ENCODE measurements around the gene FBXO17.

Gene FBXO17

DNA sequence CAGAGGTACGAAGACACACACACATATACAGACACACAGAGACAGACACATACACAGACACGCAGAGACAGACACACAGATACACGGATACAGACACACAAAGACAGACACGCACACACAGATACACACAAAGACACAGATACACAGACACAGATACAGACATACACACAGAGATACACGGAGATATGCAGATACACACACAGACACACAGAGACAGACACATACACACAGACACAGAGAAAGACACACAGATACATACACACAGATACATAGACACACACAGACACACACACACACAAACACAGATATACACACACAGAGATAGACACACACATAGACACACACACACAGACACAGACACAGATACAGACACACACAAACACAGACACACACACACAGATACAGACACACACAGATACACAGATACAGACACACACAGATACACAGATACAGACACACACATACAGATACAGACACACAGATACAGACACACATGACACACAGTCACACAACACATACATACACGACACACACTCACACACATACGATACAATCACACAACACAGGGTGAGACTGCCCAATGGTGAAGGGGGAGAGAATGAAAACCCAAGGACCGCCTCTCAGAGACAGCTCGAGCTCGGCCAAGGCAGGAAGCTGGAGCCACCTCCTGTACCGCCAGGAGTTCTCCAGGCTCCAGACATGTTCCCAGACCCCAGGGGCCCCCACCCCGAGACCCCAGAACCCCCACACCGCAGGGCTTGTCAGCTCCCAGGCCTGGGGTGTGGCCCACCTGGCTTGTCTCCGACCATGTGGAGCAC, 54.7 kb downstream of the FBXO17 start:
- TF ChIP-seq SIN3A (IDR thresholded peaks at IDR 0.05; ENCODE audit: borderline replicate concordance, insufficient read depth, low read length) (no peak), POLR2AphosphoS5 (IDR thresholded peaks at IDR 0.05; ENCODE audit: low read depth, low read length) (no peak), TAF1 (IDR thresholded peaks at IDR 0.05; ENCODE audit: borderline replicate concordance, insufficient read depth, low read length) (no peak), FOXP2 (optimal IDR thresholded peaks at IDR 0.05; ENCODE audit: borderline replicate concordance, extremely low read depth, extremely low read length, insufficient read depth) (no peak), REST (IDR thresholded peaks at IDR 0.05; ENCODE audit: insufficient read depth in 1 of 2, low read depth in 2 of 2, low read length in 2 of 2) (no peak)

GRCh38 chr19:38919837-38920601, 55.5 kb downstream of the FBXO17 start:
- no peak for TF ChIP-seq SIN3A (IDR thresholded peaks at IDR 0.05; ENCODE audit: borderline replicate concordance, insufficient read depth, low read length)
- TF ChIP-seq TAF1 (IDR thresholded peaks at IDR 0.05; ENCODE audit: borderline replicate concordance, insufficient read depth, low read length): no peak
- TF ChIP-seq POLR2AphosphoS5 (IDR thresholded peaks at IDR 0.05; ENCODE audit: low read depth, low read length): no peak
- no peak for TF ChIP-seq REST (IDR thresholded peaks at IDR 0.05; ENCODE audit: insufficient read depth in 1 of 2, low read depth in 2 of 2, low read length in 2 of 2)
- no peak for TF ChIP-seq FOXP2 (optimal IDR thresholded peaks at IDR 0.05; ENCODE audit: borderline replicate concordance, extremely low read depth, extremely low read length, insufficient read depth)

DNA sequence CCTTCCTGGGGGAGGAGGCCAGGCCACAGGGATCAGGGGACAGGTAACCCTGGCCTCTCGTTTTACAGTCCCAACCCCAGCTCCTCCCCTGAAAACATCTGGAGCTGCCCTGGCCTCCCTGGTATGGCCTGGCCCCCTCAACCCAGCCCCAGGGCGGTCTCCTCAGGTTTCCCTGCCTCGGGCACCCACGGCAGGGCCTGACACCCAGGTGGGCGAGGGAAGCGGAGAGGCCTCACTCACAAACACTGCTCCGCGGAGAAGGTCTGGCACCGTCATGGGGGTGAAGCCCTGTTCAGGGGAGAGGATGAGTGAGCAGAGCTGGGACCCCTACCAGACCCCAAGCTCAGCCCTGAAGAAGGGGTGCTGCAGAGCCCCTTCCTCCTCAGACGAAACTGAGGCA, 57.0 kb downstream of the FBXO17 start:
- no peak for TF ChIP-seq POLR2AphosphoS5 (IDR thresholded peaks at IDR 0.05; ENCODE audit: low read depth, low read length)
- no peak for TF ChIP-seq FOXP2 (optimal IDR thresholded peaks at IDR 0.05; ENCODE audit: borderline replicate concordance, extremely low read depth, extremely low read length, insufficient read depth)
- TF ChIP-seq SIN3A (IDR thresholded peaks at IDR 0.05; ENCODE audit: borderline replicate concordance, insufficient read depth, low read length): no peak
- no peak for TF ChIP-seq REST (IDR thresholded peaks at IDR 0.05; ENCODE audit: insufficient read depth in 1 of 2, low read depth in 2 of 2, low read length in 2 of 2)
- TF ChIP-seq TAF1 (IDR thresholded peaks at IDR 0.05; ENCODE audit: borderline replicate concordance, insufficient read depth, low read length): no peak

- TF ChIP-seq TAF1 (IDR thresholded peaks at IDR 0.05; ENCODE audit: borderline replicate concordance, insufficient read depth, low read length) (no peak), POLR2AphosphoS5 (IDR thresholded peaks at IDR 0.05; ENCODE audit: low read depth, low read length) (no peak), SIN3A (IDR thresholded peaks at IDR 0.05; ENCODE audit: borderline replicate concordance, insufficient read depth, low read length) (no peak), FOXP2 (optimal IDR thresholded peaks at IDR 0.05; ENCODE audit: borderline replicate concordance, extremely low read depth, extremely low read length, insufficient read depth) (no peak), REST (IDR thresholded peaks at IDR 0.05; ENCODE audit: insufficient read depth in 1 of 2, low read depth in 2 of 2, low read length in 2 of 2) (no peak)
Observed at GRCh38 chr19:38917921-38918491, 57.5 kb downstream of the FBXO17 start.

Measured in PFSK-1 (cell line).